Measurements from ENCODE around the gene FADD.

DNA sequence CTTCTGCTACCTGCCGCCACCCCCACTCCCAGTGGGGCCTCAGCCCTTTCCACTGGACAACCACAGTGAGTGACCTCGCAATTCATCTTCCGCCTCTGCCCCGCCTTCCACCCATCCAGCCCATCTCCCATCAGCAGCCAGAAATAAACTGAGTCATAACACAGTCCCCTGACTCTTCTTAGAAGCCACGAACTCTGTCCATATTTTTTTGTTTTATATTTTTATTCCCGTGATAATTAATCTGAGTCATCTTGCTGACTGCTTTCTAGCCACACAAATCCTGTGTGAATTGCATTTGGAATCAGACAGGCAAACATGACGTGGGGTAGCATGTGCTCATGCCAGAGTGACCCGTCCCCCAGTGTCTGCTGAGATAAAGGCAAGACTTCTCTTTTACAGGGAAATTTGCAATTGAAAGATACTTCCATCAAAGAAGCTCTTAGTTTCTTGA is 7.0 kb downstream of the FADD start:
- no peak for TF ChIP-seq CTCF (conservative IDR thresholded peaks at IDR 0.05)
- no peak for TF ChIP-seq ZFX (IDR thresholded peaks at IDR 0.05)

All from C4-2B (cell line).